DOHH2 (cell line): ENCODE results near the gene SLC12A7.

ENCODE experiments used
- EZH2phosphoT487 ChIP-seq: fragments of 200-600 bp; sonication (generic); IDR thresholded peaks from 2 replicates; pipeline ENCODE4 v1.6.1; 2017; ENCODE audit warnings: borderline replicate concordance, mild to moderate bottlenecking, antibody characterized with exemption, low read length, moderate library complexity, mixed read lengths
- TF ChIP-seq, protein P1 (sequence below): fragments of 200-600 bp; sonication (generic); IDR thresholded peaks from one replicate; pipeline ENCODE4 v1.5.1; 2014; ENCODE audit warnings: antibody characterized with exemption, mild to moderate bottlenecking, low read depth, low read length; ENCODE audit not compliant: poor library complexity, severe bottlenecking

DNA sequence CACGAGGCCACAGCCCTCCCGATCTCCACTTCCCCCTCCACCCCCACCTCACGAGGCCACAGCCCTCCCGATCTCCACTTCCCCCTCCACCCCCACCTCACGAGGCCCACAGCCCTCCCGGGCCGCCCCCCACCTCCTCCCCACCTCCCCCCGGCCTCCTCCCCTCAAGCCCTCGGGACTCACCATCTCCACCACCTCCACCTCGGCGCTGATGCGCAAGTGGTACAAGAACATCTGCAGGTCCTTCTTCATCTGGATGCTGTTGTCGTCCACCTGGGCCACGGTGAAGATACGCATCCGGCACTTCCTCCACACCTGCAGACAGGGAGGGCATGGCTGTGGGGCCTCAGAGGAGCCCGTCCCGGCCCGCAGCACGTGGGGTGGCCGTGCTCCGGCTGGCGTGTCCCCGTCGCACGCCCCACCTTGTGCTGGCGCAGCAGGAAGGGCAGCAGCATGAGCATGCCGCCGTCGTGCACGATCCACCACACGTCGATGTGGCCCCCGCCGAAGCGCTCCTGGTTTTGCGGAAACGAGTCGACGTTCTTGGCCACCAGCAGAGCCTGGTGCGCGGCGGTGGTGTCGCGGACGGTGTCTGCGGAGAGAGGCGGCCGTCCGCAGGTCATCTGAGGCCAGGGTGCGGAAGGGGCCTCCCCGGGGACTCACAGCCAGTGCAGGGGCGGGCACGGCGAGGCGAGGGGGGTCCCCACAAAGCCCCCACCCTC lies 48.0 kb downstream of the SLC12A7 start:
- TF ChIP-seq, protein P1, sequence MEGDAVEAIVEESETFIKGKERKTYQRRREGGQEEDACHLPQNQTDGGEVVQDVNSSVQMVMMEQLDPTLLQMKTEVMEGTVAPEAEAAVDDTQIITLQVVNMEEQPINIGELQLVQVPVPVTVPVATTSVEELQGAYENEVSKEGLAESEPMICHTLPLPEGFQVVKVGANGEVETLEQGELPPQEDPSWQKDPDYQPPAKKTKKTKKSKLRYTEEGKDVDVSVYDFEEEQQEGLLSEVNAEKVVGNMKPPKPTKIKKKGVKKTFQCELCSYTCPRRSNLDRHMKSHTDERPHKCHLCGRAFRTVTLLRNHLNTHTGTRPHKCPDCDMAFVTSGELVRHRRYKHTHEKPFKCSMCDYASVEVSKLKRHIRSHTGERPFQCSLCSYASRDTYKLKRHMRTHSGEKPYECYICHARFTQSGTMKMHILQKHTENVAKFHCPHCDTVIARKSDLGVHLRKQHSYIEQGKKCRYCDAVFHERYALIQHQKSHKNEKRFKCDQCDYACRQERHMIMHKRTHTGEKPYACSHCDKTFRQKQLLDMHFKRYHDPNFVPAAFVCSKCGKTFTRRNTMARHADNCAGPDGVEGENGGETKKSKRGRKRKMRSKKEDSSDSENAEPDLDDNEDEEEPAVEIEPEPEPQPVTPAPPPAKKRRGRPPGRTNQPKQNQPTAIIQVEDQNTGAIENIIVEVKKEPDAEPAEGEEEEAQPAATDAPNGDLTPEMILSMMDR, result no peak
- no peak for TF ChIP-seq EZH2phosphoT487
